Muscle of leg (tissue), 11 donors: ENCODE measurements around the gene CPEB1. TPM values are rescaled to one million over a fixed set of nuclear protein-coding genes. Genes with fewer than 3 reads are reported as not detected.
A peak's percentile ranks its signal among the peaks of the same experiment; 100 is the strongest.

ENCODE experiments used
- DNase-seq: peaks from one replicate; pipeline ENCODE4 v3.0.0; 2013
- H3K27ac ChIP-seq: one replicate; pipeline ENCODE4 v1.5.1; 2013; ENCODE audit warnings: mild to moderate bottlenecking, low read length, control low read depth
- H3K27me3 ChIP-seq: one replicate; pipeline ENCODE4 v1.6.1; 2013; ENCODE audit warnings: low read length; ENCODE audit not compliant: control insufficient read depth, insufficient read depth
- H3K36me3 ChIP-seq: one replicate; pipeline ENCODE4 v1.6.1; 2013; ENCODE audit warnings: low read length; ENCODE audit not compliant: control insufficient read depth, insufficient read depth
- H3K4me1 ChIP-seq: one replicate; pipeline ENCODE4 v1.6.1; 2013; ENCODE audit warnings: low read length; ENCODE audit not compliant: control insufficient read depth, insufficient read depth
- H3K4me3 ChIP-seq: one replicate; pipeline ENCODE4 v1.5.1; 2013; ENCODE audit warnings: low read length, control low read depth
- H3K9me3 ChIP-seq: replicated peaks from 2 replicates; pipeline ENCODE4 v1.6.1; 2013; ENCODE audit warnings: low read depth, low read length; ENCODE audit not compliant: control insufficient read depth
- WGBS: methylation state at CpG from one replicate; pipeline ENCODE4 v1.1.5; 2013; ENCODE audit warnings: missing lambda C conversion rate; ENCODE audit not compliant: insufficient coverage; 5-methylcytosine and 5-hydroxymethylcytosine counted together
- polyA plus RNA-seq, 8 donors: library from polyadenylated mRNA; unstranded; fragments of 120-200 nt; gene quantifications; one replicate each; pipeline versions ENCODE4 v1.2.1 to v1.2.3, GENCODE V29; 2013; ENCODE audit warnings: inconsistent platforms in 1 of 8, low replicate concordance in 1 of 8; ENCODE audit not compliant: insufficient read length in 8 of 8, insufficient read depth in 1 of 8
- total RNA-seq: library from RNA; stranded (reverse); fragments of 120-200 nt; gene quantifications from one replicate; pipeline ENCODE4 v1.2.4, GENCODE V29; 2013

Gene CPEB1
- total and polyA plus RNA-seq, 9 donors: 0.08 to 1.3 (median 0.62) TPM

DNA sequence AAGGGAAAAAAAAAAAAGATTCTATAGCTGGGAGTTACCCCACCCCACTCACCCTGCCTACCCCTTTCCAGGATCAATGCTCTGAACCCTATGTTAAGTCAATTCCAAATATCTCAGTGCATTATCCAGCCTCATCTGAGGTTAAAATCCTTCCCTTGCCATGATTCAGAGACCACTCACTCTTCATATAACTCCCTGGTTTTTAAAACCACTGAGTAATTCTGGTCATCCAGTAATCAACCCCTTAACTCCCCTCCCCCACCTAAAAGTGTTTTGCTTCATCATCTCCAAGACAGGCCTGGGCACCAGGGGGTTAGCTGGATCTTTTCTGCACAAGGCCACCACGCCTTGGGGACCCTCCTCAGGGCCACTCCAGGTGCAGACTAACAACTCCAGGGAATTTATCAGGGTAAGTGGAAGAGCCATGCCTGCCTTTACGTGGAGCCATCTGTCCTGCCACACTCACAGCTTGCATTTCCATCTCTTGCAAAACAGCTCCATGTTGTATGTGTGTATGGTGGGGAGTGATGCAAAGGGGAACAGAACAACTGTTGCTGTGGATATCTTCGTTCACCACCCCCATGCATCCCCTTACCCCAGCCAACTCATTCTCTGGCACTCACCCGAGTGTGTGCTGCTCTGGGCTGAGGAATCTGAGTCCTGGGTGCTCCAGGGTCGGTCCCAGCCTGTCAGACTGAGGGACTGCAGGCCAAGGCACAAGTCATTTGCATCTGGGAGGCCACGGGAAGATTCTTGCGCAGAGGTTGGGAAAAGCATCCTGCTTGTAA is 76.2 kb downstream of the CPEB1 start:
- Histone ChIP-seq H3K36me3 (no peaks in the 10 kb centered on the region), H3K4me3 (no peak overlapping the region), H3K9me3 (no peaks in the 10 kb centered on the region), H3K4me1 (peaks cover 16% of the 10 kb centered on the region), H3K27ac (peak overlapping the region; percentile 20), H3K27me3 (peaks cover 16% of the 10 kb centered on the region)
- DNase-seq: peak; percentile 26
- 20% methylated on average over 2 of the region's 7 CpGs for WGBS

DNA sequence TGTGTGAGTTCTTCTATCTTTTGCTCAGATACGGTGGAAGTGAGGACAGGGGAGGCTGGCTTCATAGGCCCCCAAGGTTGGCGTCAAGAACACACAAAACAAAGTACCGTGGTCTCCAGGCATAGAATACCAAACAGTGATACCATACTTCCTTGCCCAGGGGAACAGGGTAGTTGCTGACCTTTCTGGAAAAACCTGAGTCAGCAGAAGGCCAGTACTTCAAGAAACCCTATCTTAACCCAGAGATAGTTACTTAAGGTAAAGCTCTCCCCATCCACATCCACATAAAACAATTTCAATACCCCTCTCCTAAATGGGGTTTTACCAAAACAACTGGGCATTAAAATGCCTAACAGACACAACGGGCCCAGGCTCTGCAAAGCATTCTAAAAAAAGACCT is 77.3 kb downstream of the CPEB1 start:
- WGBS: 75% methylated on average over 3 of the region's 4 CpGs

DNA sequence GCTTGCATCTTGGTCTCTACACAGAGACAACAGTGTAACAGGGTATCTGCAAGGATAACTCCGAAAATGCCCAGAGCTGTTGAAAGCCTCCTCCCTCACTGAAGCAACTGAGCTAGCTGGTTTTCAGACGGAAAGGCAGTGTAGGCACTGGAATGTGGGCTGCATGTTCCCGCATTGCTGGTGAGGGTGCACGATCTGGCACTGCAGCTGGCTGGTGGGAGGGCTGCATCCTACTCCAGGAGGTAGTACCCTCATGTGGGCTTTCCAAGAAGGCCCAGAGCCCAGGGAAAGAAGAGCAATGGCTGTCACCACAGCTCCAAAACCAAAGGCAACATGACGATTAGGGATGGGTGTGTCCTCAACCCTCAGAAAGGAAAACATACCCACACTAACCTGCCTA is 78.2 kb downstream of the CPEB1 start:
- WGBS: 48% methylated on average over 2 of the region's 5 CpGs
- Histone ChIP-seq H3K9me3 (no peaks in the 10 kb centered on the region), H3K27me3 (peaks cover 16% of the 10 kb centered on the region), H3K4me1 (peaks cover 16% of the 10 kb centered on the region), H3K36me3 (no peaks in the 10 kb centered on the region), H3K27ac (no peak overlapping the region), H3K4me3 (no peak overlapping the region)
- DNase-seq: no peak

More for the DNA sequence above, 77.3 kb downstream of the CPEB1 start:
- no peak overlapping the region for H3K27ac ChIP-seq
- no peaks in the 10 kb centered on the region for H3K36me3 ChIP-seq
- H3K4me3 ChIP-seq: no peak overlapping the region
- DNase-seq: no peak
- H3K4me1 ChIP-seq: peaks cover 16% of the 10 kb centered on the region
- peaks cover 16% of the 10 kb centered on the region for H3K27me3 ChIP-seq
- no peaks in the 10 kb centered on the region for H3K9me3 ChIP-seq

DNA sequence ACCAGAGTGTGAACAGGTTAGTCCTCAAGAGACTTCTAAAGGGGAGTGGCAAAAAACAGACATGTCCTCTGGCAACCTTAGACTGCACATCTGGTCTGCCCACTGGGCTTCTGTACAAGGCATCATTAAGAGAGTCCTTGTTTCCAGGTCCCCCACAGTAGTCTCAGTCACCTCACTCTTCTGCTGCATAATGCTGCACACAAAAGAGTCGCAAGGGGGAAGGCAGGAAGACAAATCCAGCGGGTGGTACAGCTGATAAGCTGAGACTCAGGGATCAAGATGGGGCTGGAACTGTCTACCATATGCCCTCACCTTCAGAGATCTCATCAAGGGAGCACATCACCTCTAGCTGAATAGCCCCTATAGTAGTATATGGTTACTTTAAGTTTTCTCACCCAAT is 79.5 kb downstream of the CPEB1 start:
- H3K36me3 ChIP-seq: no peaks in the 10 kb centered on the region
- peaks cover 16% of the 10 kb centered on the region for H3K4me1 ChIP-seq
- no CpG with 5 or more reads among the region's 2 CpGs for WGBS
- no peaks in the 10 kb centered on the region for H3K9me3 ChIP-seq
- no peak overlapping the region for H3K27ac ChIP-seq
- no peak overlapping the region for H3K4me3 ChIP-seq
- peaks cover 14% of the 10 kb centered on the region for H3K27me3 ChIP-seq
- DNase-seq: no peak

DNA sequence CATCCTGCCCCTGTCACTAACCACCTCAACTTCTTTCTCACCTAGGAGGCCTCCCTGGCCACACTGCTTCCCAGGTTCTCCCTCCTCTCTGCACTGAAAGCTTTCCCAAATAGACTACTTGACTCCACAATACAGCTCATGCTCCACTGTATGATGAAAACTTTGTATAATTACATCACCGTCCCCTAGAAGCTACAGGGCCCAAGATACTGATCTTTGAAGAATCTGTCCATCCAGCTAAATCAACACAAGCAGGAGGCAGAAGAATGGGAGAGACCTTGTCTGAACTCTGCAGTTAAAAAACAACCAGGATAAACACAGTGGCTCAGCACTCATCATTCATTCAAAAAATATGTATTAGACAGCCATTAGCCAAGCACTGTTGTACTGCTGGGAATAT is 80.5 kb downstream of the CPEB1 start:
- WGBS: no CpG with 5 or more reads among the region's 1 CpG
- no peaks in the 10 kb centered on the region for H3K36me3 ChIP-seq
- peaks cover 8% of the 10 kb centered on the region for H3K27me3 ChIP-seq
- H3K27ac ChIP-seq: no peak overlapping the region
- H3K4me3 ChIP-seq: no peak overlapping the region
- no peaks in the 10 kb centered on the region for H3K9me3 ChIP-seq
- H3K4me1 ChIP-seq: peaks cover 10% of the 10 kb centered on the region
- no peak for DNase-seq

DNA sequence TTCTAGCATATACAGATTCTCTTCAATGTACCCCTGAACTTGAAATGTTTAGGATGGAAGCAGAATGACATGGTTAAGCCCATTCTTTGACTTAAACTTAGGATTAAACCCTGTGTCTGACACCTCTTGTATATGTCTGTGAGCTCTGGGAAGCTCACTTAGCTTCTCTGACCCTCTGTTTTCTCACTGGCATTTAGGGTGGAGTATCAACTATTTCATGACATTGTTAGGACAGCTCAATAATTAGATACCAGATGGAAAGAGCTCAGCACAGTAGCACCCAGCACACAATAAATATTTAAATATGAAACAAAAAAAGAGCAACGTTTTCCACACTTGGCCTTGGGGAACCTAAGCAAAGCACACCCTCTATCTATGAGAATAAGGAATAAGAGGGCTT is 88.7 kb downstream of the CPEB1 start:
- no CpG with 5 or more reads among the region's 1 CpG for WGBS
- Histone ChIP-seq H3K4me3 (no peak overlapping the region), H3K4me1 (no peaks in the 10 kb centered on the region), H3K27me3 (peaks cover 5% of the 10 kb centered on the region), H3K27ac (no peak overlapping the region), H3K36me3 (no peaks in the 10 kb centered on the region), H3K9me3 (no peaks in the 10 kb centered on the region)
- no peak for DNase-seq

DNA sequence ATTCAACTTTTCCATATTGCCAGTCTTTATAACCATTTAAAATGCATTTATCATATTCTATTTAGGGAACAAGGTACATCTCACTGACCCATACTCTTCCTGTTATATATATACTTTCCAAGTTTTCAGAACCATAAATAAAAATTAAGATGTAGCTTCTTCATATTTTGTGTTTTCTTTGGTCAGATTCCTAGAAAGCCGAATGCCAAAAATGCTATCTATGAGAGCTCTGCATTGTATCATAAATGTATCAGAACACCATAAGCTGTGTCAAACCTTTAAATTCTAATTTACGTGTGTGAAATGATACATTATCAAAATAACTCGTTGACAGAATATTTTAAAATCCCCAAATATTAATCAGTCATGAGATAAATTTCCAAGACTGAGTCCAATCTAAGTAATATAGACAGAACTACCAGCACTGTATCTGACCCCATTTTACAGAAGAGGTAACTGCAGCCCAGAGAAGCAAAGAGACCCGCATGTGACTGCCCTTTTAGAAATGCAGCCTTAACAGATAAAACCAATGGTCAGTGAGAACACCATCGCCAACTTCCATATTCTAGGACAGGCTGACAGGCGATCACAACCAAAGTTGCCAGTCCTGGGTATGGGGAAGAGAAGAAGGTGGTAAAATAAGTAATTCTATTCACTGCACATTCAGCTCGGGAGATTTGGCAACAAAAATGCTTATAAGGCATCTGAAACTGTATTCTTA is 90.7 kb downstream of the CPEB1 start:
- Histone ChIP-seq H3K4me3 (no peak overlapping the region), H3K9me3 (no peaks in the 10 kb centered on the region), H3K36me3 (no peaks in the 10 kb centered on the region), H3K27ac (no peak overlapping the region), H3K27me3 (peaks cover 5% of the 10 kb centered on the region), H3K4me1 (no peaks in the 10 kb centered on the region)
- WGBS: no CpG with 5 or more reads among the region's 7 CpGs
- no peak for DNase-seq

DNA sequence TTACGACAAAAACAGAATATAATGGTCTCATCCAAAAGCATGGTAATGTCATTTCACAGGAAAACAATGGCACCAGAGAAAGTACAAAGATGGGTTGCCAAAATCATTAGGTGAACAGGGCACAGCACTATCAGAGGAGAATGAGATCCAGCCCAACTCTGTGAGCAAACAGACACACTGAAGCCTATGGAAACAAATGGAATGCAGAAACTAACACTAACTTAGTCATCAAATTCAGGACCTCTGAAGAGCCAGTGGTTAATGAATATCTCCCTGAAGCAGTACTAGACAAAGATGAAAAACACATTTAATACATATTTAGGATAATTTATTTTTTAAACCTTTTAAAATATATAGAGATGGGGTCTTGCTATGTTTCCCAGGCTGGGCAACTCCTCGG is 92.3 kb downstream of the CPEB1 start:
- Histone ChIP-seq H3K9me3 (no peaks in the 10 kb centered on the region), H3K4me1 (no peaks in the 10 kb centered on the region), H3K4me3 (no peak overlapping the region), H3K36me3 (no peaks in the 10 kb centered on the region), H3K27me3 (peaks cover 9% of the 10 kb centered on the region), H3K27ac (no peak overlapping the region)
- WGBS: 67% methylated on average over 1 of the region's 2 CpGs
- no peak for DNase-seq

DNA sequence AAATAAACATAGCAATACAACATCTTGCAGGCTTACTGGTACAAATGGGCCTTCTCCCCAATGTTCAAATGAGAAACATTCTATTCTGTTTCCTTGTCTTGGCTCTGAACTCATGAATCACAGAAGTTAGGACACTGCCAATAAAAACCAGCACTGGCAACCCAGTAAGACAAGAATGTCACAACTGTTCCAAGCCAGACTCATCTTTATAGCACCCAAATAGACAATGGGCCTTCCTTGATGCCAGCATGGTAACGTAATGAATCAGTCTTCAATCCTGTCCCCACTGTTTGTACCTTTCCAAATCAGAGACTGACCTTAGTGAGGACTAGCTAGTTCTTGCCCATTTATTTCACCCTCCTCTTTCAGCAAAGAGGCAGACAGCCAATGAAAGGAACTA is 92.8 kb downstream of the CPEB1 start:
- Histone ChIP-seq H3K27me3 (peaks cover 9% of the 10 kb centered on the region), H3K36me3 (no peaks in the 10 kb centered on the region), H3K4me1 (no peaks in the 10 kb centered on the region), H3K9me3 (no peaks in the 10 kb centered on the region), H3K4me3 (no peak overlapping the region), H3K27ac (no peak overlapping the region)
- 57% methylated on average over 1 of the region's 1 CpG for WGBS
- no peak for DNase-seq

DNA sequence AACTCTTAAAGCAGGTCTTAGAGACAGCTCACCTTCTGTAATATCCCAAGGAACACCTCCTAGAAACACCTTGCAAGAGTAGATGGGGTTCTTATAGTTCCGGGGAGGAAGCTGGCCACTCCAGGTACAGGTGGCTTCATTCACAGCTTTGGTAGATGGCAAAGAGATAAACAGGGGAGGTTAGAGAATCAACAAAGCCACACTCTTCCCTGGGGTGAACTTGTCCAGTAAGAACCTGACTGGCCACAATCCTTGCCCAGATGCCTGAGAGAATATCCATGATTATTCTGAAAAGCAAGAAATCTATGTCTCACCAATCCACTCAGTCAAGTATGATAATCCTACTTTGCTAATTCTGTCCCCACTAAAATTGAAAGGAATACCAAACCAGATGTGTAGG is 93.3 kb downstream of the CPEB1 start:
- DNase-seq: no peak
- no peaks in the 10 kb centered on the region for H3K9me3 ChIP-seq
- H3K27ac ChIP-seq: no peak overlapping the region
- peaks cover 9% of the 10 kb centered on the region for H3K27me3 ChIP-seq
- no peaks in the 10 kb centered on the region for H3K4me1 ChIP-seq
- H3K36me3 ChIP-seq: no peaks in the 10 kb centered on the region
- WGBS: no CpG with 5 or more reads among the region's 1 CpG
- H3K4me3 ChIP-seq: no peak overlapping the region
